Measurements from ENCODE around the gene CNN2.

CNN2 gene

GRCh38 chr19:1064661-1065605 lies 38.5 kb downstream of the CNN2 start:
- peak overlapping the region in 1 of 2 experiments; percentile 56 for H3K18ac ChIP-seq (ENCODE audit: low read depth in 1 of 2, low read length in 2 of 2)
- peaks cover 0 to 19% of the 10 kb centered on the region in 2 experiments for H3K36me3 ChIP-seq (ENCODE audit: control insufficient read depth in 1 of 2, insufficient read depth in 2 of 2, low read depth in 1 of 2, low read length in 2 of 2)
- H3K14ac ChIP-seq (ENCODE audit: low read length in 2 of 2) = no peak overlapping the region
- no peak overlapping the region for H4K8ac ChIP-seq (ENCODE audit: low read length)
- H2BK120ac ChIP-seq (ENCODE audit: low read depth, low read length) = no peak overlapping the region
- peaks cover under 1% of the 10 kb centered on the region for H3K9me3 ChIP-seq (ENCODE audit: control insufficient read depth, low read length)
- H4K91ac ChIP-seq (ENCODE audit: low read length) = no peak overlapping the region
- 15% methylated on average over 59 of the region's 60 CpGs for WGBS
- peak overlapping the region; percentile 61 for H2BK15ac ChIP-seq (ENCODE audit: low read depth, poor library complexity, severe bottlenecking)
- DNase-seq = peak; percentile 77
- no peak overlapping the region for H3K27ac ChIP-seq (ENCODE audit: low read length, poor library complexity, severe bottlenecking)
- H3K4me2 ChIP-seq (ENCODE audit: low read length, poor library complexity, severe bottlenecking) = no peak overlapping the region
- peaks cover 29% of the 10 kb centered on the region for H3K4me1 ChIP-seq (ENCODE audit: control insufficient read depth, insufficient read depth, low read depth, low read length)
- no peak overlapping the region for H3K4ac ChIP-seq (ENCODE audit: low read depth in 1 of 2, low read length in 2 of 2)
- no peak overlapping the region for H3K9ac ChIP-seq (ENCODE audit: low read length)
- no peak overlapping the region for H2AK5ac ChIP-seq (ENCODE audit: low read length, severe bottlenecking)
- no peaks in the 10 kb centered on the region for H3K79me1 ChIP-seq (replicated peaks; ENCODE audit: low read length, poor library complexity, severe bottlenecking)
- peak overlapping the region in 1 of 2 experiments; percentile 27 for H3K23ac ChIP-seq (ENCODE audit: low read length in 2 of 2)
- peak overlapping the region; percentile 32 for H2AFZ ChIP-seq (ENCODE audit: low read depth, low read length)
- H2BK12ac ChIP-seq (ENCODE audit: low read length in 2 of 2) = no peak overlapping the region
- H3K4me3 ChIP-seq (ENCODE audit: insufficient read depth in 1 of 2, low read depth in 1 of 2, low read length in 2 of 2) = no peak overlapping the region
- H2BK5ac ChIP-seq (ENCODE audit: low read depth, low read length, poor library complexity, severe bottlenecking) = no peak overlapping the region
- peaks cover 31 to 55% of the 10 kb centered on the region in 2 experiments for H3K27me3 ChIP-seq (ENCODE audit: control insufficient read depth in 1 of 2, insufficient read depth in 1 of 2, low read length in 2 of 2)

GRCh38 chr19:1065606-1066109 lies 39.2 kb downstream of the CNN2 start:
- Histone ChIP-seq H3K4me3 (ENCODE audit: insufficient read depth in 1 of 2, low read depth in 1 of 2, low read length in 2 of 2) (no peak overlapping the region), H3K27me3 (ENCODE audit: control insufficient read depth in 1 of 2, insufficient read depth in 1 of 2, low read length in 2 of 2) (peaks cover 36 to 60% of the 10 kb centered on the region in 2 experiments), H3K4ac (ENCODE audit: low read depth in 1 of 2, low read length in 2 of 2) (no peak overlapping the region), H3K9ac (ENCODE audit: low read length) (no peak overlapping the region), H3K36me3 (ENCODE audit: control insufficient read depth in 1 of 2, insufficient read depth in 2 of 2, low read depth in 1 of 2, low read length in 2 of 2) (peaks cover 0 to 19% of the 10 kb centered on the region in 2 experiments), H2BK120ac (ENCODE audit: low read depth, low read length) (no peak overlapping the region), H2AK5ac (ENCODE audit: low read length, severe bottlenecking) (no peak overlapping the region), H4K91ac (ENCODE audit: low read length) (no peak overlapping the region), H3K27ac (ENCODE audit: low read length, poor library complexity, severe bottlenecking) (no peak overlapping the region), H2BK12ac (ENCODE audit: low read length in 2 of 2) (no peak overlapping the region), H3K4me1 (ENCODE audit: control insufficient read depth, insufficient read depth, low read depth, low read length) (peaks cover 29% of the 10 kb centered on the region), H3K4me2 (ENCODE audit: low read length, poor library complexity, severe bottlenecking) (no peak overlapping the region), H3K14ac (ENCODE audit: low read length in 2 of 2) (no peak overlapping the region), H3K18ac (ENCODE audit: low read depth in 1 of 2, low read length in 2 of 2) (no peak overlapping the region), H4K8ac (ENCODE audit: low read length) (no peak overlapping the region), H3K23ac (ENCODE audit: low read length in 2 of 2) (peak overlapping the region in 1 of 2 experiments; percentile 27), H2BK5ac (ENCODE audit: low read depth, low read length, poor library complexity, severe bottlenecking) (no peak overlapping the region), H3K79me1 (replicated peaks; ENCODE audit: low read length, poor library complexity, severe bottlenecking) (no peaks in the 10 kb centered on the region), H3K9me3 (ENCODE audit: control insufficient read depth, low read length) (no peaks in the 10 kb centered on the region), H2AFZ (ENCODE audit: low read depth, low read length) (no peak overlapping the region), H2BK15ac (ENCODE audit: low read depth, poor library complexity, severe bottlenecking) (no peak overlapping the region)
- DNase-seq = no peak
- 47% methylated on average over 16 of the region's 17 CpGs for WGBS

- no peak overlapping the region for H2BK120ac ChIP-seq (ENCODE audit: low read depth, low read length)
- WGBS = 53% methylated on average over 16 of the region's 17 CpGs
- H3K9me3 ChIP-seq (ENCODE audit: control insufficient read depth, low read length) = no peaks in the 10 kb centered on the region
- H2BK12ac ChIP-seq (ENCODE audit: low read length in 2 of 2) = no peak overlapping the region
- no peak for DNase-seq
- peak overlapping the region in 1 of 2 experiments; percentile 38 for H3K14ac ChIP-seq (ENCODE audit: low read length in 2 of 2)
- H3K4ac ChIP-seq (ENCODE audit: low read depth in 1 of 2, low read length in 2 of 2) = no peak overlapping the region
- H3K9ac ChIP-seq (ENCODE audit: low read length) = no peak overlapping the region
- no peak overlapping the region for H3K4me3 ChIP-seq (ENCODE audit: insufficient read depth in 1 of 2, low read depth in 1 of 2, low read length in 2 of 2)
- peaks cover 0 to 16% of the 10 kb centered on the region in 2 experiments for H3K36me3 ChIP-seq (ENCODE audit: control insufficient read depth in 1 of 2, insufficient read depth in 2 of 2, low read depth in 1 of 2, low read length in 2 of 2)
- no peak overlapping the region for H4K8ac ChIP-seq (ENCODE audit: low read length)
- H3K23ac ChIP-seq (ENCODE audit: low read length in 2 of 2) = no peak overlapping the region
- H3K4me1 ChIP-seq (ENCODE audit: control insufficient read depth, insufficient read depth, low read depth, low read length) = peaks cover 34% of the 10 kb centered on the region
- H3K27ac ChIP-seq (ENCODE audit: low read length, poor library complexity, severe bottlenecking) = no peak overlapping the region
- H3K4me2 ChIP-seq (ENCODE audit: low read length, poor library complexity, severe bottlenecking) = no peak overlapping the region
- H2AK5ac ChIP-seq (ENCODE audit: low read length, severe bottlenecking) = no peak overlapping the region
- H3K27me3 ChIP-seq (ENCODE audit: control insufficient read depth in 1 of 2, insufficient read depth in 1 of 2, low read length in 2 of 2) = peaks cover 40 to 65% of the 10 kb centered on the region in 2 experiments
- no peaks in the 10 kb centered on the region for H3K79me1 ChIP-seq (replicated peaks; ENCODE audit: low read length, poor library complexity, severe bottlenecking)
- peak overlapping the region in 1 of 2 experiments; percentile 56 for H3K18ac ChIP-seq (ENCODE audit: low read depth in 1 of 2, low read length in 2 of 2)
- no peak overlapping the region for H2BK5ac ChIP-seq (ENCODE audit: low read depth, low read length, poor library complexity, severe bottlenecking)
- H2AFZ ChIP-seq (ENCODE audit: low read depth, low read length) = no peak overlapping the region
- H4K91ac ChIP-seq (ENCODE audit: low read length) = no peak overlapping the region
- H2BK15ac ChIP-seq (ENCODE audit: low read depth, poor library complexity, severe bottlenecking) = no peak overlapping the region
Observed at GRCh38 chr19:1066251-1066747, 39.9 kb downstream of the CNN2 start.

All from mesenchymal stem cell (in vitro differentiated cells and primary cell).